Mesendoderm (in vitro differentiated cells): Measurements from ENCODE around the gene IFITM10.

Experiments used
- DNase-seq: peaks from one replicate; pipeline ENCODE4 v3.0.0; 2013
- H2AK5ac ChIP-seq: 2 replicates; pipeline ENCODE4 v1.6.1; 2013; ENCODE audit warnings: low read length, inconsistent platforms
- H2BK120ac ChIP-seq: 2 replicates; pipeline ENCODE4 v1.6.1; 2013; ENCODE audit warnings: low read depth, mild to moderate bottlenecking, low read length, moderate library complexity, mixed read lengths
- H2BK15ac ChIP-seq: replicated peaks from 2 replicates; pipeline ENCODE4 v1.6.1; 2013; ENCODE audit warnings: low read depth, mild to moderate bottlenecking, moderate library complexity
- H2BK5ac ChIP-seq: 2 replicates; pipeline ENCODE4 v1.6.1; 2013; ENCODE audit warnings: low read length, inconsistent platforms
- H3K18ac ChIP-seq: 2 replicates; pipeline ENCODE4 v1.6.1; 2013; ENCODE audit warnings: mild to moderate bottlenecking, low read length, mixed read lengths
- H3K23ac ChIP-seq: one replicate; pipeline ENCODE4 v1.6.1; 2013; ENCODE audit warnings: low read length
- H3K27ac ChIP-seq: 2 replicates; pipeline ENCODE4 v1.5.1; 2013; ENCODE audit warnings: low read depth, mild to moderate bottlenecking, inconsistent platforms, low read length, moderate library complexity
- H3K27me3 ChIP-seq: 2 replicates; pipeline ENCODE4 v1.6.1; 2013; ENCODE audit warnings: low read length, control low read depth, mild to moderate bottlenecking, inconsistent platforms; ENCODE audit not compliant: insufficient read depth, poor library complexity
- H3K36me3 ChIP-seq: 2 replicates; pipeline ENCODE4 v1.6.1; 2013; ENCODE audit warnings: low read length, inconsistent platforms; ENCODE audit not compliant: control insufficient read depth, insufficient read depth
- H3K4ac ChIP-seq: one replicate; pipeline ENCODE4 v1.6.1; 2013; ENCODE audit warnings: low read depth, mild to moderate bottlenecking, low read length, moderate library complexity
- H3K4me1 ChIP-seq: 2 replicates; pipeline ENCODE4 v1.6.1; 2013; ENCODE audit warnings: low read depth, low read length, inconsistent platforms; ENCODE audit not compliant: control insufficient read depth
- H3K4me2 ChIP-seq: 2 replicates; pipeline ENCODE4 v1.6.1; 2013; ENCODE audit warnings: low read length
- H3K4me3 ChIP-seq: 2 replicates; pipeline ENCODE4 v1.5.1; 2013; ENCODE audit warnings: mild to moderate bottlenecking, low read length
- H3K56ac ChIP-seq: one replicate; pipeline ENCODE4 v1.6.1; 2013; ENCODE audit warnings: low read length
- H3K79me1 ChIP-seq: 2 replicates; pipeline ENCODE4 v1.6.1; 2013; ENCODE audit warnings: low read length, inconsistent platforms
- H3K79me2 ChIP-seq: 2 replicates; pipeline ENCODE4 v1.6.1; 2013; ENCODE audit warnings: mild to moderate bottlenecking, low read length; ENCODE audit not compliant: control insufficient read depth, insufficient read depth
- H3K9ac ChIP-seq: 2 replicates; pipeline ENCODE4 v1.6.1; 2013; ENCODE audit warnings: low read length, inconsistent platforms
- H4K5ac ChIP-seq: one replicate; pipeline ENCODE4 v1.6.1; 2013; ENCODE audit warnings: low read length
- H4K8ac ChIP-seq: one replicate; pipeline ENCODE4 v1.6.1; 2013; ENCODE audit warnings: low read depth, mild to moderate bottlenecking, control low read depth, low read length, moderate library complexity
- WGBS: extraction: QIAGEN DNeasy Blood & Tissue Kit; methylation state at CpG from one replicate; pipeline ENCODE4 v1.1.7; 2013; ENCODE audit warnings: low lambda C conversion rate, missing lambda C conversion rate; ENCODE audit not compliant: insufficient coverage; ENCODE audit errors: extremely low coverage; 5-methylcytosine and 5-hydroxymethylcytosine counted together

The IFITM10 gene

GRCh38 chr11:1733716-1734640 lies 16.4 kb downstream of the IFITM10 start:
- DNase-seq, result no peak
- no peak overlapping the region for H3K27ac ChIP-seq

DNA sequence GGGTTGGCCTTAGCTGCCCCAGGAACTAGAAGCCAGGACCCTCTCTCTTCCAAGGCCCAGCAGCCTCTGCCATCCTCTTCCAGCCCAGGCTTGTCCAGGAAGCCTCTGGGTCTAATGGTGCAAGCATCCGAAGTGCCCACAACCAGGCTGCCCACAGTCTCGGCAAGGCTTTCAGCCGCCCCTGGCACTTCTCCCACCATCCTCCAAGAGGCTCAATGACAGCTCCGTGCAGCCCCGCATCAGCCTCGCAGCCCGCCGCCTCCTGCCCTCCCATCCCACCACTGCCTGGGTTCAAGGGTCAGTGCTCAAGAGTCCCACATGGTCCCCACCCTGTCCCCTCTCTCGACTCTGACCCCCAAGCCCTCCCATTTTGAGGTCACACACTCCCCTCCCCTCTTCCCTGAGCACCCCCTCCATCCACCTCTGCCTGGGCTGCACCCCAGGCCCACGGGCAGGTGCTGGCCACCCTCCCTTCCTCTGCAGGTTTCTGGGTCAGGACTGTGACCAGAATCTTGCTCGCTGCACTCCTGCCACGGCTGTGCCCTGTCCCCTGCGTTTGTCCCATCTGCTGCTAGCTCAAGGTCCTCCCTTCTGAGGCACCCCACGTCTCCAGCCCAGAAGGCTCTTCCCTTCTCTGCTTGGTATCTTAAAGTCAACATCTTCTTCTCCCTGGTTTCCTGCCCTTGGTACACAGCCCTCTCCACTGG lies 17.2 kb downstream of the IFITM10 start:
- H4K8ac ChIP-seq, result no peak overlapping the region
- no peak overlapping the region for H3K4ac ChIP-seq
- WGBS, result no CpG with 5 or more reads among the region's 14 CpGs
- DNase-seq, result no peak
- no peaks in the 10 kb centered on the region for H3K27me3 ChIP-seq
- H3K4me3 ChIP-seq, result no peak overlapping the region
- H3K27ac ChIP-seq, result no peak overlapping the region
- no peak overlapping the region for H3K56ac ChIP-seq
- no peak overlapping the region for H2AK5ac ChIP-seq
- no peak overlapping the region for H2BK15ac ChIP-seq
- no peak overlapping the region for H2BK5ac ChIP-seq
- no peak overlapping the region for H4K5ac ChIP-seq
- H2BK120ac ChIP-seq, result no peak overlapping the region
- no peak overlapping the region for H3K9ac ChIP-seq
- H3K23ac ChIP-seq, result no peak overlapping the region
- H3K18ac ChIP-seq, result no peak overlapping the region
- no peak overlapping the region for H3K4me2 ChIP-seq
- H3K79me2 ChIP-seq, result no peaks in the 10 kb centered on the region
- H3K79me1 ChIP-seq, result no peaks in the 10 kb centered on the region
- H3K36me3 ChIP-seq, result no peaks in the 10 kb centered on the region
- no peaks in the 10 kb centered on the region for H3K4me1 ChIP-seq

More at GRCh38 chr11:1733716-1734640, 16.4 kb downstream of the IFITM10 start:
- Histone ChIP-seq H3K27me3 (no peaks in the 10 kb centered on the region), H3K79me1 (no peaks in the 10 kb centered on the region), H3K36me3 (no peaks in the 10 kb centered on the region), H3K4me2 (no peak overlapping the region), H2AK5ac (no peak overlapping the region), H4K8ac (no peak overlapping the region), H2BK15ac (no peak overlapping the region), H3K4me3 (no peak overlapping the region), H4K5ac (no peak overlapping the region), H2BK5ac (no peak overlapping the region), H3K56ac (no peak overlapping the region), H3K18ac (no peak overlapping the region), H2BK120ac (no peak overlapping the region), H3K79me2 (no peaks in the 10 kb centered on the region), H3K4me1 (no peaks in the 10 kb centered on the region), H3K9ac (no peak overlapping the region), H3K4ac (no peak overlapping the region), H3K23ac (no peak overlapping the region)
- no CpG with 5 or more reads among the region's 28 CpGs for WGBS

DNA sequence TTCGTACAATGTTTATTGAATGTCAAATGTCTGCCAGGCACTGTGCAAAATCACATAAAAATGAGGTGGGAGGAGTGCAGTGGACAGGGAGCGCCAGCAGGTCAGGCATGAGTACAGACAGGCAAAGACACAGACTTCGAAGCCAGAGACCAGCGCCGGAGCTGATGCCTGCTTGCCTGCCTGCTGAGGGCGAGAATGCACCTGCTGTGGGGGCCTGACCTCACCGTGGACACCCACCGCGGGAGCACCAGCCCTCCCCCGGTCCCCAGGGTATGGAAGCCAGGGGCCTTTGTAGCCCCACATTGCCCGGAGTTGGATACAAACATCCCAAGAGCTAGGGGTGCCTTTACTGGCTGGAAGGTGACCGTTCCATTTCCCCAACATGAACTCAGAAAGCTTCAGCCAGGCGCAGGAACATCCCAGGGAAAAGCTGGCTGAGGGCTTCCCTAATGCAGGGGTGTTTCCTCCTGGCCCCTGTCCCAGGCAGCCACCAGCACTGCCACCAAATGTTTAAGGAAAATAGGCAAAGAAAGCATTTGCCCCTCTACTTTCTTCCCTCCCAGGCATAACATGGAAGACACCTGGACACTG lies 17.9 kb downstream of the IFITM10 start:
- no peak for DNase-seq
- H3K79me2 ChIP-seq, result no peaks in the 10 kb centered on the region
- H3K27ac ChIP-seq, result no peak overlapping the region
- no peaks in the 10 kb centered on the region for H3K27me3 ChIP-seq
- no peak overlapping the region for H3K4me2 ChIP-seq
- H4K5ac ChIP-seq, result no peak overlapping the region
- no peak overlapping the region for H3K4ac ChIP-seq
- no peaks in the 10 kb centered on the region for H3K4me1 ChIP-seq
- no peak overlapping the region for H3K23ac ChIP-seq
- no peak overlapping the region for H3K18ac ChIP-seq
- H3K9ac ChIP-seq, result no peak overlapping the region
- H3K4me3 ChIP-seq, result no peak overlapping the region
- no peak overlapping the region for H2AK5ac ChIP-seq
- H3K36me3 ChIP-seq, result no peaks in the 10 kb centered on the region
- no peaks in the 10 kb centered on the region for H3K79me1 ChIP-seq
- no CpG with 5 or more reads among the region's 13 CpGs for WGBS
- H3K56ac ChIP-seq, result no peak overlapping the region
- H2BK15ac ChIP-seq, result no peak overlapping the region
- H2BK120ac ChIP-seq, result no peak overlapping the region
- no peak overlapping the region for H4K8ac ChIP-seq
- no peak overlapping the region for H2BK5ac ChIP-seq

GRCh38 chr11:1731451-1732059 lies 18.8 kb downstream of the IFITM10 start:
- Histone ChIP-seq H2BK120ac (no peak overlapping the region), H3K27me3 (no peaks in the 10 kb centered on the region), H3K9ac (no peak overlapping the region), H4K8ac (no peak overlapping the region), H2BK15ac (no peak overlapping the region), H3K23ac (no peak overlapping the region), H3K79me1 (no peaks in the 10 kb centered on the region), H3K4me2 (no peak overlapping the region), H3K4me3 (no peak overlapping the region), H4K5ac (no peak overlapping the region), H3K18ac (no peak overlapping the region), H3K36me3 (no peaks in the 10 kb centered on the region), H3K4ac (no peak overlapping the region), H2AK5ac (no peak overlapping the region), H3K4me1 (no peaks in the 10 kb centered on the region), H3K56ac (no peak overlapping the region), H2BK5ac (no peak overlapping the region), H3K27ac (no peak overlapping the region), H3K79me2 (no peaks in the 10 kb centered on the region)
- WGBS, result no CpG with 5 or more reads among the region's 5 CpGs
- DNase-seq, result no peak

DNA sequence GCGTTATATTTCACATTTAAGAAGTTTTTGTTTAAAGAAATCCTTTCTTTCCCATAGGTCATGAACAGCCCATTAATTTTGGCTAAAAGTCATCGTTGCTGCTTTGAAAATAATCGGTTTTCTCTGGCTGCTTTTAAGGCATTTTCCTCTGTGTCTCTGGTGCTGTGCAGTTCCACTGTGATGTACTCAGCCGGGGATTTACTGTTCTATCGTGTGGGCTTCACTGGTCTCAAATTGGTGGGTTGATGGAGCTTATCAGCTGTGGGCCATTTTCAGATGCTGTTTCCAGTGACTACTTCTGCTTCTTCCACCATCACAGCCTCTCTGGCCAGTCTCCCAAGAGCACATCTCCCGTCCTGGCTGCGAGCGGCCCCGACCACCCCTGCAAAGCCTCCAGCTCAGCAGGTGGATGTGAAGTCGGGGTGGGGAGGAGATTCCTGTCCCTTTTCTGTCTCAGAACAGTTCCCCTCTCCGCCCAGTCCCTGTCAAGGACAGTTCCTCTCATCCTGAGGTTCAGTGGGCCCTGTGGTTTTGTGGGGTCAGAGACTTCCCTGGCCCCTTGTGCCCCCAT lies 20.3 kb downstream of the IFITM10 start:
- H3K27ac ChIP-seq, result no peak overlapping the region
- no peak overlapping the region for H2BK5ac ChIP-seq
- H3K4ac ChIP-seq, result no peak overlapping the region
- no peak overlapping the region for H4K8ac ChIP-seq
- DNase-seq, result no peak
- no peaks in the 10 kb centered on the region for H3K36me3 ChIP-seq
- H3K18ac ChIP-seq, result no peak overlapping the region
- H3K56ac ChIP-seq, result no peak overlapping the region
- no peaks in the 10 kb centered on the region for H3K79me2 ChIP-seq
- no peak overlapping the region for H2BK15ac ChIP-seq
- no peak overlapping the region for H4K5ac ChIP-seq
- no peak overlapping the region for H3K23ac ChIP-seq
- no peak overlapping the region for H3K4me2 ChIP-seq
- H2BK120ac ChIP-seq, result no peak overlapping the region
- H3K79me1 ChIP-seq, result no peaks in the 10 kb centered on the region
- no peak overlapping the region for H3K9ac ChIP-seq
- no CpG with 5 or more reads among the region's 11 CpGs for WGBS
- H3K27me3 ChIP-seq, result no peaks in the 10 kb centered on the region
- H3K4me1 ChIP-seq, result no peaks in the 10 kb centered on the region
- no peak overlapping the region for H3K4me3 ChIP-seq
- no peak overlapping the region for H2AK5ac ChIP-seq
